ENCODE measurements around the gene CAPS2.

Gene CAPS2

DNA sequence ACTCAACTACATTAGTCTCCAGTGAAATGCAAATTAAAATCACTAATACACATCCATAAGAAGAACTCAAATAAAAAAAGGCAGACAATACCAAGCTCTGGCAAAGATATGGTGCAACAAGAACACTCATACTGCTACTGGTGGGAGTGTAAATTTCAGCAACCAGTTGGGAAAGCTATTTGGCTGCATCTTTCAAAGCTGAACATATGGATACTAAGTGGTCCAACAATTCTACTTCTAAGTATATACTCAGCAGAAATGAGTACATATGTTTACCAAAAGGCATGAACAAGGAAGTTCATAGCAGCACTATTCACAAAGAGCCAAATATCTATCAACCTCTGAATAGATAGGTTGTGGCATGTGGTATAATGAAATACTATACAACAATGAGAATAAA is 27.3 kb downstream of the CAPS2 start:
- DNase-seq = no peak

- DNase-seq = no peak
Observed at GRCh38 chr12:75302225-75302624, 27.9 kb downstream of the CAPS2 start.

- no peak for DNase-seq
Observed at GRCh38 chr12:75294797-75295196, 35.3 kb downstream of the CAPS2 start.

- no peak for DNase-seq
Observed at GRCh38 chr12:75294336-75294735, 35.8 kb downstream of the CAPS2 start.

DNA sequence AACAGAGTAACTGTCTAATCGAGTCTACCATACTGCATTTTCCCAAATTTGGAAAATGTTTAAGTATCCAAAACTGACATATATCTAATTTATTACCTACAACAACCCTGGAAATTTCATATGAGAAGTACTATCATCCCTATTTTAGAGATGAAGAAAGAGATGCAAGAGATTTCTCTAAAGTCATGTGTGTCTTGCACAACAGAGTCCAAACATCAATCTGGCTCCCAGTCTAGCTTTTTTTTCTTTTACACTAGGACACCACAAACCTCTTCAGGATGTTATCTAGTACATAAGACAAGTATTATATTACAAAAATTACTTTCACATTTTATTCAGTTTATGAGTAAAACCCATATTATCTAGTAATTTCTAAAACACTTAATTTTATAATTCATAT is 39.1 kb downstream of the CAPS2 start:
- DNase-seq = no peak

DNA sequence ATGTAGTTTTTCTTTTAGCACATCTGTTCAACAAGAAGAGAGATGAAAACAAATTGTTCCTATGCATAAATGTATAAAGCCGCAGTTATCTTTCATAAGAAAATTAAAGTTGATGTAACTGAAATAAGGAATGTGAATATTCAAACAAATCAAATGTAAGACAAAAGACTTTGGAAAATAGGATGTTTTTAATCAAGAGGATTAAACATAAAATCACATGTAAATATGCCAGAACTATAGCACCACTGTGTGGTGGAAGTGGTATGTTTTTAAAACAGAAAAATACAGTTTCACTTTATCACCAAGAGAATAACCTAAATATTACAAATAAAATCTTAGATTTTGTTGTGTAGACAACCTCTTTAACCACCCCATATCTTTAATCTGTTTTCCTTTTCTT is 40.4 kb downstream of the CAPS2 start:
- DNase-seq = no peak

GRCh38 chr12:75288860-75289259 is 41.3 kb downstream of the CAPS2 start:
- no peak for DNase-seq

DNA sequence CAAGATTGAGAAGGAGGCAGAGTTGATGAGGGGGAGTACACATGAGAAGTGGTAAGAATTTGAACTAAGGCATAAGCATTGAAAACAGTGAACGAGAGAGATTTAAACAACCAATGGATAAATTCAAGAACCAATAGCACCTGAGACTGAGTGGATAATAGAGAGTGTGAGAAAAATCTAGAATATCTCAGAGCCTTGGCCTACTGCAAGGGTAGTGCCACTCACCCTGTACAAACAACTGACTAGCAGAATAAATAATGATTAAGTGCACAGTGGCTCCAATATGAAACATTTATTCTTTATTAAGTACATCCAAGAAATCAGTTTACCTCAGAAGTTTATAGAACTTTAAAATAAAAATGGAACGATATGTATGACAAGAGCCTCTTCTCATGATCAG is 54.4 kb downstream of the CAPS2 start:
- no peak for DNase-seq

- no peak for DNase-seq
Observed at GRCh38 chr12:75271576-75271975, 58.5 kb downstream of the CAPS2 start.

- no peak for DNase-seq
Observed at GRCh38 chr12:75270157-75270556, 60.0 kb downstream of the CAPS2 start.

DNA sequence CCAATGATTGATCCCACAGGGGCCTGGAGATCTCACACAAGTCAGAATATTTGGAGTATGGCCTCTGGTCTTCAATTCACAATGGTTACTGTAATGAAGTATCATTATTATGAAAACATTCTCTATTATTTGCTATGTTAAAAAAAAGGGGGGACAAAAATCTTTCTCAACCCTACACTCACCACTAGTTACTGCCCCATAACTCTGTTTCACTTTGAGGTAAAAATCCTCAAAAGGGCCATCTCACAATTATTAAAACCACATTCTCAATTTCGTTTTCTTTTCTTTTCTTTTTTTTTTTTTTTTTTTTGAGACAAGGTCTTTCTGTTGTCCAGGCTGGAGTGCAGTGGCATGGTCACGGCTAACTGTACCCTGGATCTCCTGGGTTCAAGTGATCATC is 60.9 kb downstream of the CAPS2 start:
- DNase-seq = no peak

DNA sequence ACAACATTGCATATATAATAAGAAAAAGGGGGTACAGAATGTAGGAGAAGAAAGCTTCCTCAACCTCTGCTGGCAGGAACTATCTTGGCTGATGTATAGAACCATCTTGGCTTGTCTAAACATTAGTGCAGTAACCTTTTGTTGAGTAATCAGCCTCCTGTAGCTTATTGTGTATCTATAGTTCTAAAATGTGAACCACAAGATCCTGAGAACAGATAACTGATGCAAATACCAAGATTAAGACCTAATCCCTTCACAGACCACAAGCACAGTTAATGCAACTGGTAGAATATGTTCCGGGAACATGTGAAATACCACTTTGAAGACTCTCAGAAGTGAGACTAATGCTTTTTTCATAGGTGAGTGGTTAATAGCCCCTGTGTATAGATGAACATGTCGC is 69.8 kb downstream of the CAPS2 start:
- DNase-seq = no peak

DNA sequence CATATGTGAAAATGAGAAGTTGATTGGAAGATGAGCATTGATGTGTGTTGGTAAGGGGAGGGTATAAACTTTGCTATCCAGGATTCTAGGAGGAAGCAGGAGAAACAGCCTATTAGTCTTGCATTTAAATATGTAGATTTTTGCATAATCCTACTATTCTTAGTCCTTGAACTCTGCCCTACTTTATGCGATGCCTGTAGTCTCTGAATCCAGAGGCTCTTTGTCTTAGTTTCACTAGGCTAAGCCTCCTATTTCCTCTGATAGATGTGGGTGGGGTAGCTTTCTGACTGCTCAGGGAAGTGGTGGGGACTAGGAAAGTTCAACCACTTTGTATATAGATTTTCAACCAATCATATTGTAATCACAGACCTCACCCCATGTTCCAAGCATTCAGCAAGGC is 71.0 kb downstream of the CAPS2 start:
- no peak for DNase-seq

DNA sequence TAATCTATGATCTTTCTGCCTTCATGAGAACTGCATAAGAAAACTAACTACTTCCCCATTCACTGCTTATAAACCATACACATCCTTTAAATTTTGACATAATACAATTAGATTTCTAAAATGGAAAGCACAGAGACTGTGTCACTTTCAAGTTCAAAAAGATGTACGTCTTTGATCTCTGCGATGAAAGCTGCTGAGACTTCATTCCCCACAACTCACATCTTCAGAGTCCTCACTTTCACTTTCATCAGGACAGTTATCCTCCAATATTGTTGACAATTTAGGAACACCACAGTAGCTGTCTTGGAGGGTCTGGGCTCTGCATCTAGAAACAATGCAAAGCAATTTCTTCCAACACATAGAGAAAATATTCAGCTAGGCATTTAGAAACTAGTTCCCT is 72.6 kb downstream of the CAPS2 start:
- no peak for DNase-seq

GRCh38 chr12:75245108-75245507 is 85.0 kb downstream of the CAPS2 start:
- DNase-seq = no peak

GRCh38 chr12:75239987-75240386 is 90.1 kb downstream of the CAPS2 start:
- DNase-seq = no peak

DNA sequence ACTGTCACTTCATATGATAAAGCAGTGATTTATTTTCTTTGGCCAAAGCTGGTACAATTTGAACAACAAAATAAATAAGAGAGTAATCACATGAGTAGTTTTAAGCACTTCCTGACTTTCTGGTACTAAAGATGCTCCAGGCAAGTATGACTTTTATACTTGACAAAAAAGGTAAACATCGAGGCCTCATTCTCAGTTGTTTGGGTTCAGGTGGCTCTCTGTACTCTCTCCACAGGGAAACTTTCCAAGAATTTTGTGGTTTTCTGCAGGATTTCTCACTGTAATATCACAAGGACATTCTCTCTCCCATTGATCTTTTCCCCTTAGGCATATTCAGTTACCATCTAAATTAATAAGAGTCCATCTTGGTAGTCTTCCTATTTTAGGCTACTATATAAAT is 93.9 kb downstream of the CAPS2 start:
- no peak for DNase-seq

GRCh38 chr12:75227132-75227531 is 103.0 kb downstream of the CAPS2 start:
- DNase-seq = no peak

Measured in activated CD4-positive, alpha-beta T cell treated with anti-CD3 and anti-CD28 coated beads, Interleukin-2, amount 50 U/mL, for 16 hours (primary cell).